ENCODE data around the gene UBE2B.
"Not testable (repeated sequence)": the region's sequence is repeated elsewhere in the genome, so short reads cannot be mapped to it uniquely, and the experiment has no call there.

UBE2B gene

GRCh38 chr5:134370871-134371833, at the start of gene UBE2B:
Gene UBE2B, plus strand, starts transcription at chr5:134371569. Its CDS starts 27 bp downstream, at chr5:134371596.
- peak within 1 kb of the TSS; percentile 95 for H3K4me3 ChIP-seq (ENCODE audit: low read depth, low read length)

DNA sequence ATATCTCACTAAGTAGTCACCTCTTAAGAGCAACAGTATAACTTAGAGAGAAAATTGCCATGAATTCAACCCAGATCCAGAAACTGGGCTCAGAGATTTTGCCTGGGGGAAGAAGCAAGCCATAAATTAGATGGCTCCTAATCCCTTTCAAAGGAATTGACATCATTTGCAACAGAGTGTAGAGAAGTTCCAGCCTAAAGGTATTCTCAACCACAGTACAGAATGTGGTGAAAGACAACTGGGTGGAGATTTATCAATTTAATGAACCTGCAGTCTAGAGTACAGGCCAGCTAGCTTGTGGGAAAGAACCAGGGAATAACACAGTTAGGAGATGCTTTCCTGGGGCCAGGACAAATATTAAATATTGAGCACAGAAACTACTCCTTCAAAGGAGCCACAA, 44.0 kb upstream of the UBE2B start:
- H3K4me3 ChIP-seq (ENCODE audit: low read depth, low read length), result no peak overlapping the region

- no peak overlapping the region for H3K4me3 ChIP-seq (ENCODE audit: low read depth, low read length)
Observed at GRCh38 chr5:134328619-134329018, 42.8 kb upstream of the UBE2B start.

DNA sequence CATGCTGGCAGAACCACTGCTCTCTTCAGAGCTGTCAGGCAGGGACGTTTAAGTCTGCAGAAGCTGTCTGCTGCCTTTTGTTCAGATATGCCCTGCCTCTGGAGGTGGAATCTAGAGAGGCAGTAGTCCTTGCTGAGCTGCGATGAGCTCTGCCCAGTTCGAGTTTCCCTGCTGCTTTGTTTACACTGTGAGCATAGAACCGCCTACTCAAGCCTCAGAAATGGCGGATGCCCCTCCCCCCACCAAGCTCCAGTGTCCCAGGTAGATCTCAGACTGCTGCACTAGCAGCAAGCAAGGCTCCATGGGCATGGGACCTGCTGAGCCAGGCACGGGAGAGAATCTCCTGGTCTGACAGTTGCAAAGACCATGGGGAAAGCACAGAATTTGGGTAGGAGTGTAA, 34.5 kb upstream of the UBE2B start:
- H3K4me3 ChIP-seq (ENCODE audit: low read depth, low read length), result not testable (repeated sequence)

- not testable (repeated sequence) for H3K4me3 ChIP-seq (ENCODE audit: low read depth, low read length)
Observed at GRCh38 chr5:134343500-134343899, 27.9 kb upstream of the UBE2B start.

- H3K4me3 ChIP-seq (ENCODE audit: low read depth, low read length), result not testable (repeated sequence)
Observed at GRCh38 chr5:134345476-134345875, 25.9 kb upstream of the UBE2B start.

GRCh38 chr5:134345996-134346395, 25.4 kb upstream of the UBE2B start:
- H3K4me3 ChIP-seq (ENCODE audit: low read depth, low read length), result no peak overlapping the region

GRCh38 chr5:134349463-134349862, 21.9 kb upstream of the UBE2B start:
- no peak overlapping the region for H3K4me3 ChIP-seq (ENCODE audit: low read depth, low read length)

DNA sequence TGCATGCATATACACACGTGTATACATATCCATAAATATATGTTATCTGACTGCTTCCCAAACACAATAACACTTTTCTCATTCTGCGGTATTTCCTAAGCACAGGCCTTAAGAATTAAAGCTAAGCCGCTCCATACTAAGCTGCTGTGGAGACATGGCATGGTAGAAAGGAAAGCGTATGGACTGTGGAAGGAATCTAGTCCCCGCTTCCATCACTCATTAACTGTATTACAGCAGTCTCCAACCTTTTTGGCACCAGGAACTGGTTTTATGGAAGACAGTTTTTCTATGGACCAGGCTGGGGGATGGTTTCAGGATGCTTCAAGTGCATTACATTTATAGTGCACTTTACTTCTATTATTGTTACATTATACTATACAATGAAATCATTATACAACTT, 15.7 kb upstream of the UBE2B start:
- no peak overlapping the region for H3K4me3 ChIP-seq (ENCODE audit: low read depth, low read length)

- no peak overlapping the region for H3K4me3 ChIP-seq (ENCODE audit: low read depth, low read length)
Observed at GRCh38 chr5:134365604-134366003, 5.8 kb upstream of the UBE2B start.

DNA sequence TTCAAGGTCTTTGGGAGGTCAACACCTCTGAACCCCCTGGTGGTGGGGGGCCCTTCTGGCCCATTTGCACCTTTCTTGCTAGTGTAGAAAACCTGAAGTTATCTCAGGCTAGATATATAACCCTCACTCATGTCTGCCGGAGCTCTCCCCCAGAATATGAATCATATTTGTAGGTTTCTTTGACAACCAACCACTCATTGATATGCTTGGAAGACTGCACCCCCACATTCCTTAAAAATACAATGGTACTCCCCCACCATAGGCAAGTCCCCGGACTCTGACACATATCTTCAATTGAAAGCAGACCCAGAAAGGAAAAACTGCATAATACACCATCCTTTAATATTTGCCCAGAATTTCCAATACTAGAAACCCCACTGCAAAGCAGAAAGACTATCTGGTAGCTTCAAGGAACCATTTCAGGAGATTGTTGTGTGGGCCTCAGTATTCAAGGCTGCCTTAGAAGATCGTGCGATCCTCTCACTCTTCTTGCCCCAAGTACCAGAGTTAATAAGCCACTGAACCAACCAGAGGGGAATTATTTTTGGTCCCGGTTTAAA, 978 bp upstream of the UBE2B start:
- peak overlapping the region; percentile 95 for H3K4me3 ChIP-seq (ENCODE audit: low read depth, low read length)

DNA sequence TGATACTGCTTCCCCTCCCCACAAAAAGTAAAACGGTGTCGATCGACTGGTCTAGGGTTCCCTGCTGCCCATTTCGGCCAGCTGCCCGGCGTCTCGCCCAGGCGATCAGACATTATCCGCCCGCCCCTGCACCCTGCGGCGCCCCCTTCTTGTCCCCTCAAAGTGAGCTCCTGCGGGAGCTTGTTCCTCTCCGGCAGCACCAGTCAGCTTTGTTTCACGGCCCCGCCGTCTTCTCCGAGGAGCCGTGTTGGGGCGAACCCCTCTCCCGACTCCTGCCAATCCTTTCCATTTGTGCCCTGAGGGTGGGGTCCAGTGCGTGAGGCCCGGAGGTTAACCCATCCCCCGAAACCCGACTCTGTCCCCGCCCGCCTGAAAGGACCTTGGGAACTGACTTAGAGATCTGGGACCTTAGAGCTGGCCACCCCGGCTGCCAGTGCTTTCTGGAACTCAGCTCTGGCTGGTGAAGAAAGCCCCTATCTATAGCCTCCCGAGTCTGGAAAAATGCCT, 518 bp downstream of the UBE2B start:
- H3K4me3 ChIP-seq (ENCODE audit: low read depth, low read length), result peak overlapping the region; percentile 95

- H3K4me3 ChIP-seq (ENCODE audit: low read depth, low read length), result not testable (repeated sequence)
Observed at GRCh38 chr5:134373633-134374032, 2.3 kb downstream of the UBE2B start.

DNA sequence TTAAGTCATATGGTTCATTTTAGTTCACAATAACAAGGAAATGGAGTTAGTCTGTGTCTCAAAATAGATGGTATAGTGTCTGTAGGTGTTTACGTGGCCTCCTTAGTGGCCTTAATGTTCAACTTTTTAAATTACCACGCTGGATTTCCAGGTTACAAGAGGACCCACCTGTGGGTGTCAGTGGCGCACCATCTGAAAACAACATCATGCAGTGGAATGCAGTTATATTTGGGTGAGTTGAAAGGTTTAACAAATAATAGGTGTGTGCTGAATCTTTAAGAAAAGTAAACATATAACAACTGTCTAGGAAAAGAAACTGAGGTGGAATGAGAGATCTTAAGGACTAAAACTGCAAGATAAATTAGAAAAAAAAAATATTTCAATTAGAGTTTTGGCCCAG, 2.9 kb downstream of the UBE2B start:
- H3K4me3 ChIP-seq (ENCODE audit: low read depth, low read length), result no peak overlapping the region

DNA sequence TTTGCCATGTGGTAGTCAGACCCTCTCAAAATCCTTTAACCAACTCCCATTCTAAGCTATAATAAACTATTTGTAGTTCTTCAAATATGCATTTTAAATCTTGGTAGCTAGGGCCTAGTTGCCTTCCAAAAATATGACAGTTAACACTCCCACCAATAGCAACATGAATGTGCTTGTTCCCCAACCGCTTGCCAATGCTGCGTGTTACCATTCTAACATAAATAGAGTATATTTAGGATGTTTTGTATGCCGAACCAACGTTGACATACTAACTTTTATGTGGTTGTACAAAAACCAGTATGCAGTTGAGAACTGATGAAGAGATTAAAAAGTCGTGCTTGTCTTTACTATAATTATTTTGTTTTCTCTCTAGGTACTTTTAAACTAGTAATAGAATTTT, 9.0 kb downstream of the UBE2B start:
- H3K4me3 ChIP-seq (ENCODE audit: low read depth, low read length), result no peak overlapping the region

DNA sequence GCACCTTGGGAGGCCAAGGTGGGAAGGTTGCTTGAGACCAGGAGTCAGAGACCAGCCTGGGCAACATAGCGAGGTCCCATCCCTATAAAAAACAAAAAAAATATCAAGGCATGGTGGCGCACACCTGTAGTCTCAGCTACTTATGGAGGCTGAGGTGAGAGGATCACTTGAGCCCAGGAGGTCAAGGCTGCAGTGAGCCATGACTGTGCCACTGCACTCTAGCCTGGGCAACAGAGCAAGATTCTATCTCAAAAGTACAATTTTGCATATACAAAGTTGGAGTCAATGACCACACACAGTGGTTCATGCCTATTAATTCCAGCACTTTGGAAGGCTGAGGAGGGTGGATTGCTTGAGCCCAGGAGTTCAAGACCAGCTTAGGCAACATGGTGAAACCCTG, 10.8 kb downstream of the UBE2B start:
- H3K4me3 ChIP-seq (ENCODE audit: low read depth, low read length), result not testable (repeated sequence)

- no peak overlapping the region for H3K4me3 ChIP-seq (ENCODE audit: low read depth, low read length)
Observed at GRCh38 chr5:134383980-134384697, 12.8 kb downstream of the UBE2B start.

- no peak overlapping the region for H3K4me3 ChIP-seq (ENCODE audit: low read depth, low read length)
Observed at GRCh38 chr5:134387443-134387842, 16.1 kb downstream of the UBE2B start.

DNA sequence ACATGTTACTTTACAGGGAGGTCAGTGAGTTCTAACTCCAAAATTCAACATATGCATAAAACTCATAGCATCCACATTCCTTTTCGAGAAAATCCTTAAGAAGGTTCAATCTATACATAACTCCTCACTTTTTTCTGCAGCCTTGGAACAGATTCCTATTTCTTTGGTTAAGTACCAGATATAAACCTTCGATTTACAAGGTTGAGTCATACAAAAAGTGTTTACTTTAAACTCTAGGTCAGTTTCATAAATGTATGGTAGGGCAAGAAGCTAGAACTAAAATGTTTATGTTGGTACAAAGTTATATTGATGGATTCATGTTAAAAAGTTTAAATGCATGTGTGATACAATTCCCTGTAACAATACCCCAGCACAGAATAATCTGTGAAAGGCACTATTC, 20.9 kb downstream of the UBE2B start:
- H3K4me3 ChIP-seq (ENCODE audit: low read depth, low read length), result no peak overlapping the region

GRCh38 chr5:134394932-134395331, 23.6 kb downstream of the UBE2B start:
- no peak overlapping the region for H3K4me3 ChIP-seq (ENCODE audit: low read depth, low read length)

- no peak overlapping the region for H3K4me3 ChIP-seq (ENCODE audit: low read depth, low read length)
Observed at GRCh38 chr5:134396274-134396673, 24.9 kb downstream of the UBE2B start.

DNA sequence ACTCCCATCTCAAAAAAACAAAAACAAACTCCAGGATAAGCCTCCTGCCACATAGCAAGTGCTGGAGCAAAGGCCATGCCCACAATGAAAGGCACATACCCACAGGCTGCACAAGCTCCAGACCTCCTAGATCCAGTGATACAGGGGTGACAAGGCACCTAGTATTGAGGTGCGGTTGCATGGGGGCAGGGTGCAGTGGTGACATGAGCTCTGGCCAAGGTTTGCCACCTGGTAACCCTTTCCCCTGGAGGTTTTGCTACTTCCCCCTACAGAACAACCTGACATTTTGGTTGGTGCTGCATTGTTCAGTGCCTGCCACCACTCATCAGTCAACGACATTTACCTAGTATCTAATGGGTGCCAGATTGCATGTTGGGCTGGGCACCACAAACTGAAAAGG, 25.8 kb downstream of the UBE2B start:
- H3K4me3 ChIP-seq (ENCODE audit: low read depth, low read length), result no peak overlapping the region

Data from iPS-11a (cell line).